Spleen (tissue), 11 donors: Measurements from ENCODE around the gene C6orf47. TPM values are rescaled to one million over a fixed set of nuclear protein-coding genes. Genes with fewer than 3 reads are reported as not detected.

ENCODE experiments used
- DNase-seq: peaks from one replicate; pipeline ENCODE4 v3.0.0-alpha.2; 2020
- H3K27ac ChIP-seq, 8 donors: fragments of 200-600 bp; sonication (generic) in 7 of 8; 1 replicate in 4 of 8; 2 replicates in 4 of 8; pipeline versions ENCODE4 v1.5.0 to v1.8.0; 2016 to 2021; ENCODE audit warnings: inconsistent platforms in 4 of 8, mild to moderate bottlenecking in 4 of 8, moderate library complexity in 1 of 8
- H3K27me3 ChIP-seq, 7 donors: fragments of 200-600 bp; sonication (generic) in 6 of 7; replicated peaks in 1 of 7; 1 replicate in 4 of 7; 2 replicates in 3 of 7; pipeline versions ENCODE4 v1.5.0 to v1.8.0; 2016 to 2021; ENCODE audit warnings: inconsistent platforms in 3 of 7, mild to moderate bottlenecking in 1 of 7
- H3K36me3 ChIP-seq, 6 donors: fragments of 200-600 bp; sonication (generic) in 5 of 6; 1 replicate in 4 of 6; 2 replicates in 2 of 6; pipeline versions ENCODE4 v1.5.0 to v1.8.0; 2016 to 2021; ENCODE audit warnings: inconsistent platforms in 2 of 6
- H3K4me1 ChIP-seq, 6 donors: fragments of 200-600 bp; sonication (generic) in 5 of 6; 1 replicate in 3 of 6; 2 replicates in 3 of 6; pipeline versions ENCODE4 v1.5.0 to v1.8.0; 2016 to 2021; ENCODE audit warnings: inconsistent platforms in 3 of 6
- H3K4me3 ChIP-seq, 8 donors: fragments of 200-600 bp; sonication (generic) in 7 of 8; 1 replicate in 4 of 8; 2 replicates in 4 of 8; pipeline versions ENCODE4 v1.5.0 to v1.8.0; 2016 to 2021; ENCODE audit warnings: inconsistent platforms in 4 of 8, mild to moderate bottlenecking in 4 of 8, moderate library complexity in 2 of 8
- H3K9me3 ChIP-seq, 8 donors: fragments of 200-600 bp; sonication (generic) in 7 of 8; 1 replicate in 4 of 8; 2 replicates in 4 of 8; pipeline versions ENCODE4 v1.5.0 to v1.8.0; 2016 to 2021; ENCODE audit warnings: inconsistent platforms in 4 of 8
- CTCF ChIP-seq, 11 experiments: fragments of 200-600 bp in 7 of 11; fragments of 450-650 bp in 4 of 11; sonication (generic) in 4 of 11; IDR thresholded peaks in 8 of 11; conservative IDR thresholded peaks in 3 of 11; 1 replicate in 7 of 11; 2 replicates in 4 of 11; pipeline versions ENCODE4 v1.4.0 to v1.8.0; 2016 to 2021; ENCODE audit warnings: antibody characterized with exemption in 11 of 11, inconsistent platforms in 4 of 11, mild to moderate bottlenecking in 1 of 11
- POLR2A ChIP-seq, 3 donors: fragments of 450-650 bp; IDR thresholded peaks; one replicate each; pipeline ENCODE4 v1.5.1; 2017; ENCODE audit warnings: antibody characterized with exemption in 3 of 3, mild to moderate bottlenecking in 1 of 3
- POLR2AphosphoS5 ChIP-seq, 3 donors: sonication (generic); formaldehyde crosslinking; IDR thresholded peaks; one replicate each; pipeline ENCODE4 v1.5.1; 2017; ENCODE audit warnings: antibody characterized with exemption in 3 of 3
- WGBS, 5 donors: extraction: QIAGEN DNeasy Blood & Tissue Kit in 3 of 5; methylation state at CpG; one replicate each; pipeline versions ENCODE4 v1.1.5 to v1.1.7; 2013 to 2018; 5-methylcytosine and 5-hydroxymethylcytosine counted together
- intact Hi-C: fragments of 100-400 bp; cut with DNase I; formaldehyde crosslinking; loops from one replicate; pipeline ENCODE4 v1.15.0; 2023; ENCODE audit warnings: low total_unique reads
- polyA plus RNA-seq, 3 donors: library from polyadenylated mRNA; stranded (reverse); fragments of 200-250 nt; gene quantifications; one replicate each; pipeline ENCODE4 v1.2.1, GENCODE V29; 2013
- total RNA-seq, 7 donors: library from RNA; depleted of rRNA in 3 of 7; stranded (reverse); fragments of >200 nt in 3 of 7; fragmentation: NEBNext Ultra II Directional in 4 of 7; extraction: Animal tissue kit (Norgen Biotek cat#: 25700) in 4 of 7; gene quantifications; one replicate each; pipeline versions ENCODE4 v1.1.0 to v1.2.1, GENCODE V29; 2016 to 2021
- donor health status: healthy with polysubstance abuse.
- donor health status: DM: no; HTN: no; CAD: no; lungs with moderate emphysema.
- donor health status: DM: no; HTN: no; CAD: no.
- donor health status: Bipolar disorder and iron deficiency.
- donor health status: healthy.
- donor health status: DM: no; HTN: no; CAD: no.
- donor health status: DM: yes; HTN: yes; CAD: no.

The C6orf47 gene
- total and polyA plus RNA-seq, 10 donors = 12.2 to 37.4 (median 26.6) TPM

- DNase-seq = no peak
- Histone ChIP-seq H3K9me3 (no peaks in the 10 kb centered on the region), H3K27me3 (no peaks in the 10 kb centered on the region), H3K4me3 (no peak within 1 kb of the TSS), H3K36me3 (peaks cover 0 to 54% (median 15%) of the 10 kb centered on the region in 6 donors), H3K27ac (peak within 1 kb of the TSS in 1 of 8 donors; percentile 28), H3K4me1 (peaks cover 38 to 86% (median 64%) of the 10 kb centered on the region in 6 donors)
- TF ChIP-seq CTCF (IDR thresholded peaks at IDR 0.05 in 8 of 11, conservative IDR thresholded peaks at IDR 0.05 in 3 of 11) (no peak), POLR2AphosphoS5 (IDR thresholded peaks at IDR 0.05) (no peak), POLR2A (IDR thresholded peaks at IDR 0.05) (no peak)
- WGBS, 5 donors = 86 to 96% (median 91%) methylated on average over 8 of the region's 8 CpGs
- intact Hi-C loops = no loop called here
Observed at GRCh38 chr6:31655349-31656237, 5.0 kb downstream of the C6orf47 start, which contains the start of gene APOM. TSS of gene APOM (plus strand) at chr6:31655894. CDS start at chr6:31655967, 73 bp downstream.

GRCh38 chr6:31654574-31655348, 5.8 kb downstream of the C6orf47 start:
- Histone ChIP-seq H3K36me3 (peaks cover 0 to 62% (median 21%) of the 10 kb centered on the region in 6 donors), H3K27ac (no peak overlapping the region), H3K4me3 (no peak overlapping the region), H3K9me3 (no peaks in the 10 kb centered on the region), H3K4me1 (peaks cover 38 to 88% (median 70%) of the 10 kb centered on the region in 6 donors), H3K27me3 (no peaks in the 10 kb centered on the region)
- intact Hi-C loops = no loop called here
- 93 to 99% (median 94%) methylated on average over 8 of the region's 8 CpGs for WGBS, 5 donors
- no peak for DNase-seq
- TF ChIP-seq POLR2AphosphoS5 (IDR thresholded peaks at IDR 0.05) = no peak
- TF ChIP-seq POLR2A (IDR thresholded peaks at IDR 0.05) = no peak
- TF ChIP-seq CTCF (IDR thresholded peaks at IDR 0.05 in 8 of 11, conservative IDR thresholded peaks at IDR 0.05 in 3 of 11) = no peak

- H3K4me1 ChIP-seq = peaks cover 22 to 86% (median 61%) of the 10 kb centered on the region in 6 donors
- TF ChIP-seq POLR2A (IDR thresholded peaks at IDR 0.05) = peak in 1 of 3 donors; percentile 59
- TF ChIP-seq CTCF (IDR thresholded peaks at IDR 0.05 in 8 of 11, conservative IDR thresholded peaks at IDR 0.05 in 3 of 11) = no peak
- peak in 1 of 3 donors; percentile 85 for TF ChIP-seq POLR2AphosphoS5 (IDR thresholded peaks at IDR 0.05)
- H3K9me3 ChIP-seq = no peaks in the 10 kb centered on the region
- peak overlapping the region; percentile 95 to 100 (median 98) for H3K27ac ChIP-seq
- H3K4me3 ChIP-seq = peak overlapping the region; percentile 28 to 87 (median 72)
- intact Hi-C loops = no loop called here
- 9 to 10% (median 9%) methylated on average over 33 to 37 of the region's 37 CpGs for WGBS, 5 donors
- peaks cover 0 to 68% (median 37%) of the 10 kb centered on the region in 6 donors for H3K36me3 ChIP-seq
- no peaks in the 10 kb centered on the region for H3K27me3 ChIP-seq
- peak; percentile 94 for DNase-seq
Observed at GRCh38 chr6:31652925-31653724, 7.5 kb downstream of the C6orf47 start.
